Ovary (tissue), 3 donors: ENCODE results near the gene KRT9.

ENCODE experiments used
- EP300 ChIP-seq: sonication (generic); formaldehyde crosslinking; IDR thresholded peaks from one replicate; pipeline ENCODE4 v1.6.1; 2017; ENCODE audit warnings: antibody characterized with exemption
- POLR2A ChIP-seq: fragments of 450-650 bp; IDR thresholded peaks from one replicate; pipeline ENCODE4 v1.6.1; 2017; ENCODE audit warnings: antibody characterized with exemption, mild to moderate bottlenecking, moderate library complexity
- TF ChIP-seq, protein P1 (sequence below), 3 donors: fragments of 450-650 bp in 2 of 3; fragments of 200-600 bp in 1 of 3; IDR thresholded peaks; one replicate each; pipeline versions ENCODE4 v1.5.1 to v1.8.0; 2016 to 2022; ENCODE audit warnings: antibody characterized with exemption in 3 of 3, mild to moderate bottlenecking in 1 of 3
- donor health status: DM: no; HTN: no; CAD: no.

DNA sequence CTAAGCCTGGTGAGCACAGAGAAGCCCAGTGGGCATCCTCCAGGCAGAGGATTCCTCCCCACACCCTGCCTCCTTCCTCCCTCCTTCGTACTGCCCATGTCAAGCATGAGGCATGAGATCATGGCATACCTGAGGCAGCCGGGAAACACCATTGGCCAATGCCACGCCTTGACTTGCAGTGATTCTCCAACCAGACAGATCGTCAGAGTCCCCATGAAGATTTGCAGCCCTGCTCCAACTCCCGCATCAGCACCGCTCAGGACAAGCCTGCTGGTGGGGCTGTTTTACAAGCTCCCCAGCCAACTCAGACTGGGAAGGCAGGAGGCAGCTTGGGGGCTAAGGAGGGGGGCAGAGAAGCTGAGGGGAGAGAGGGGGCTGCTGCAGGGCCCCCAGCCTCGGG is 43.6 kb upstream of the KRT9 start:
- TF ChIP-seq, protein P1, sequence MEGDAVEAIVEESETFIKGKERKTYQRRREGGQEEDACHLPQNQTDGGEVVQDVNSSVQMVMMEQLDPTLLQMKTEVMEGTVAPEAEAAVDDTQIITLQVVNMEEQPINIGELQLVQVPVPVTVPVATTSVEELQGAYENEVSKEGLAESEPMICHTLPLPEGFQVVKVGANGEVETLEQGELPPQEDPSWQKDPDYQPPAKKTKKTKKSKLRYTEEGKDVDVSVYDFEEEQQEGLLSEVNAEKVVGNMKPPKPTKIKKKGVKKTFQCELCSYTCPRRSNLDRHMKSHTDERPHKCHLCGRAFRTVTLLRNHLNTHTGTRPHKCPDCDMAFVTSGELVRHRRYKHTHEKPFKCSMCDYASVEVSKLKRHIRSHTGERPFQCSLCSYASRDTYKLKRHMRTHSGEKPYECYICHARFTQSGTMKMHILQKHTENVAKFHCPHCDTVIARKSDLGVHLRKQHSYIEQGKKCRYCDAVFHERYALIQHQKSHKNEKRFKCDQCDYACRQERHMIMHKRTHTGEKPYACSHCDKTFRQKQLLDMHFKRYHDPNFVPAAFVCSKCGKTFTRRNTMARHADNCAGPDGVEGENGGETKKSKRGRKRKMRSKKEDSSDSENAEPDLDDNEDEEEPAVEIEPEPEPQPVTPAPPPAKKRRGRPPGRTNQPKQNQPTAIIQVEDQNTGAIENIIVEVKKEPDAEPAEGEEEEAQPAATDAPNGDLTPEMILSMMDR (IDR thresholded peaks at IDR 0.05) = no peak
- no peak for TF ChIP-seq POLR2A
- TF ChIP-seq EP300 = no peak
